ENCODE measurements around the gene FBXO38. TPM values are rescaled to one million over a fixed set of nuclear protein-coding genes. Genes with fewer than 3 reads are reported as not detected.

Gene FBXO38, protein sequence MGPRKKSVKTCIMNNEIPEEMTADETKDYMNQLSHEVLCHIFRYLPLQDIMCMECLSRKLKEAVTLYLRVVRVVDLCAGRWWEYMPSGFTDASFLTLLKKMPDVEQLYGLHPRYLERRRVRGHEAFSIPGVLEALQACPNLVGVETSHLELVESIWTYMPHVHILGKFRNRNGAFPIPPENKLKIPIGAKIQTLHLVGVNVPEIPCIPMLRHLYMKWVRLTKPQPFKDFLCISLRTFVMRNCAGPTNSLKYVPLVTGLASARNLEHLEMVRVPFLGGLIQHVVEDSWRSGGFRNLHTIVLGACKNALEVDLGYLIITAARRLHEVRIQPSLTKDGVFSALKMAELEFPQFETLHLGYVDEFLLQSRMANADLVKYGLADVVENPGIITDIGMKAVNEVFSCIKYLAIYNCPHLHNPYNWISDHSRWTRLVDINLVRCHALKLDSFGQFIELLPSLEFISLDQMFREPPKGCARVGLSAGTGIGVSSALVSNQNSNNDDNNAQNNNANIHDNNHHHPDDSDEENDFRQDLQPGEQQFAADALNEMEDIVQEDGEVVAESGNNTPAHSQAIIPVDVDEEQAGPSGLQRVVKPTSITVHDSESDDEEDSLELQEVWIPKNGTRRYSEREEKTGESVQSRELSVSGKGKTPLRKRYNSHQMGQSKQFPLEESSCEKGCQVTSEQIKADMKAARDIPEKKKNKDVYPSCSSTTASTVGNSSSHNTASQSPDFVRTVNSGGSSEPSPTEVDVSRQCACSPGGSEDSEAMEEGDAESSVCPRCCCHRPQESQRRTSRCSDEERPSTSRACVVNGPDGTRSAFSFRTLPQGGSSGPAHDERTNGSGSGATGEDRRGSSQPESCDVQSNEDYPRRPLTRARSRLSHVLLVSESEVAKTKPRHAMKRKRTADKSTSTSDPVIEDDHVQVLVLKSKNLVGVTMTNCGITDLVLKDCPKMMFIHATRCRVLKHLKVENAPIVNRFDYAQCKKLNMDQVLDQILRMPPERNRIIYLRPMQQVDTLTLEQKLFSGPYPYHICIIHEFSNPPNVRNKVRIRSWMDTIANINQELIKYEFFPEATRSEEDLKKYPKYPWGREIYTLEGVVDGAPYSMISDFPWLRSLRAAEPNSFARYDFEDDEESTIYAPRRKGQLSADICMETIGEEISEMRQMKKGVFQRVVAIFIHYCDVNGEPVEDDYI
- total RNA-seq, result 64.2 and 67.3 TPM in 2 replicates

DNA sequence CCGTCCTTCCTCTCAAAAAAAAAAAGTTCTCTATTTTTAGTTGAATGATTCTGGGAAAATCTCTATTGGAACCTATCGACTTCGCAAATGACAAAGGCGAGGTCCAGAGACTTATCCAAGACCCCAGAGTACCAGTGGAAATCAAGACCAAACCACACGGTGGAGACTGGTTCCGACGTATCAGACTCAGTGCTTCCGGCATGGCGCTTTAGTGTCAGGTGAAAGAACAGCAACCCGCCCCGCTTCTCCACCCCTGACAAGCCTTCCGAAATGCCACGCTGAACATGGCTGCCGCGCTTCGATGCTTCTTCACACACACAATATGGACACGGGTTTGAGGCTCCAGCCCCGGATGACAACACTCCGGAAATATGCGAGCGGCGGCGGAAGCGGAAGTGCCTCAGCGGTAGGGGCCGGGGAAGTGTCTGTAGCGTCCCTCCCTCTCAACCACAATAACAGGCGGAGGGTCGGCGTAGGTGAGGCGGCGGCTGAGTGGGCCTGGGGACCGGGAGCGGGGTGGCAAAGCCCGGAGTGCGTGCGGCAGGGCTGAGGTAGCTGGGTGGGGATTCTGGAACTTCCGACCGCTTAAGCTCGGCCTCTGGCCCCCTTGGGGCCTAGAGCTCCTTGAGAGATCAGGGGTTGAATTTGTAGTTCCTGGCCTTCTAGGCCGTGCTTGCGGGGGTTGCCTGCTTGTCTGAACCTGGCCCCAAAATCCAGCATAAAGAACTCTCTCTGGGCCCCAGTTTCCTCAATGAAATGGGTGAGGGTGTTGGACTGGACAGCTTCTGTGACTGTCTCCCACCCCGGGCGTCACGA lies at the start of gene FBXO38:
Gene FBXO38 (plus strand): TSS at position 395 of the 816 bp plus-strand sequence. CDS start 10,819 bp downstream, outside the sequence.

GRCh38 chr5:148335259-148335658 lies 48.5 kb upstream of the FBXO38 start, which contains the start of gene SPINK9:
Gene SPINK9, plus strand, starts transcription at chr5:148335559. Its CDS starts 55 bp downstream, at chr5:148335614.

Other genes starting within 250 kb of the FBXO38 start
- not detected in 2 replicates for gene SPINK14, start 215.4 kb upstream of the FBXO38 start, total RNA-seq
- not detected in 2 replicates for gene SPINK6, start 180.9 kb upstream of the FBXO38 start, total RNA-seq
- not detected in 2 replicates for gene MARCOL, start 145.4 kb upstream of the FBXO38 start, total RNA-seq
- gene SPINK13, start 115.2 kb upstream of the FBXO38 start, total RNA-seq, result 0.22 and 0.37 TPM in 2 replicates
- gene SPINK7, start 71.5 kb upstream of the FBXO38 start, total RNA-seq, result not detected in 2 replicates
- gene SPINK9, start 48.4 kb upstream of the FBXO38 start, total RNA-seq, result not detected in 2 replicates

Measured in uterine smooth muscle cell (primary cell).